H9 (cell line): ENCODE results near the gene LIN7A. TPM values are rescaled to one million over a fixed set of nuclear protein-coding genes. Genes with fewer than 3 reads are reported as not detected.

Experiments
- DNase-seq: peaks from one replicate; pipeline ENCODE4 v3.0.0-alpha.2; 2017
- H2AFZ ChIP-seq: one replicate; pipeline ENCODE4 v1.6.1; 2013; ENCODE audit warnings: mild to moderate bottlenecking, low read length, control low read depth, moderate library complexity
- H2AK5ac ChIP-seq: 2 replicates; pipeline ENCODE4 v1.6.1; 2013; ENCODE audit warnings: low read length, control low read depth, mixed read lengths; ENCODE audit not compliant: insufficient read length
- H2BK120ac ChIP-seq: one replicate; pipeline ENCODE4 v1.6.1; 2013; ENCODE audit warnings: low read depth, mild to moderate bottlenecking, low read length, control low read depth, inconsistent platforms; ENCODE audit not compliant: poor library complexity, severe bottlenecking
- H2BK12ac ChIP-seq: 2 replicates; pipeline ENCODE4 v1.6.1; 2013; ENCODE audit warnings: low read length, control low read depth, mixed read lengths, low read depth; ENCODE audit not compliant: insufficient read length
- H2BK15ac ChIP-seq: 2 replicates; pipeline ENCODE4 v1.6.1; 2013; ENCODE audit warnings: low read depth, low read length, control low read depth
- H2BK20ac ChIP-seq: one replicate; pipeline ENCODE4 v1.6.1; 2013; ENCODE audit warnings: low read depth, mild to moderate bottlenecking, low read length, control low read depth, inconsistent platforms; ENCODE audit not compliant: poor library complexity, severe bottlenecking
- H2BK5ac ChIP-seq: 2 replicates; pipeline ENCODE4 v1.6.1; 2013; ENCODE audit warnings: low read length, control low read depth, mixed read lengths; ENCODE audit not compliant: insufficient read length
- H3K14ac ChIP-seq: 2 replicates; pipeline ENCODE4 v1.6.1; 2013; ENCODE audit warnings: low read length, control low read depth; ENCODE audit not compliant: insufficient read depth
- H3K18ac ChIP-seq: 2 replicates; pipeline ENCODE4 v1.6.1; 2013; ENCODE audit warnings: low read depth, mild to moderate bottlenecking, mixed read lengths, low read length, control low read depth; ENCODE audit not compliant: insufficient read length
- H3K23ac ChIP-seq: 2 replicates; pipeline ENCODE4 v1.6.1; 2013; ENCODE audit warnings: low read length, control low read depth, mixed read lengths, low read depth; ENCODE audit not compliant: insufficient read length
- H3K23me2 ChIP-seq: 2 replicates; pipeline ENCODE4 v1.6.1; 2013; ENCODE audit warnings: low read depth, mild to moderate bottlenecking, mixed read lengths, low read length, control low read depth; ENCODE audit not compliant: insufficient read length, poor library complexity, severe bottlenecking
- H3K27ac ChIP-seq: 2 replicates; pipeline ENCODE4 v1.5.1; 2013; ENCODE audit warnings: low read length, control low read depth, mixed read lengths, low read depth; ENCODE audit not compliant: insufficient read length
- H3K27me3 ChIP-seq: 2 replicates; pipeline ENCODE4 v1.6.1; 2013; ENCODE audit warnings: low read length, control low read depth, inconsistent platforms; ENCODE audit not compliant: insufficient read depth
- H3K4ac ChIP-seq: 2 replicates; pipeline ENCODE4 v1.6.1; 2013; ENCODE audit warnings: low read depth, mild to moderate bottlenecking, control low read depth, inconsistent platforms, low read length, moderate library complexity
- H3K4me1 ChIP-seq: 2 replicates; pipeline ENCODE4 v1.6.1; 2013; ENCODE audit warnings: low read length, control low read depth, inconsistent platforms; ENCODE audit not compliant: insufficient read depth
- H3K4me2 ChIP-seq: 2 replicates; pipeline ENCODE4 v1.6.1; 2013; ENCODE audit warnings: low read length, control low read depth, mixed read lengths; ENCODE audit not compliant: insufficient read length, insufficient read depth
- H3K56ac ChIP-seq: 2 replicates; pipeline ENCODE4 v1.6.1; 2013; ENCODE audit warnings: low read depth, mild to moderate bottlenecking, mixed read lengths, low read length, control low read depth; ENCODE audit not compliant: insufficient read length
- H3K79me1 ChIP-seq: 2 replicates; pipeline ENCODE4 v1.6.1; 2013; ENCODE audit warnings: low read depth, mild to moderate bottlenecking, moderate library complexity, low read length, control low read depth, inconsistent platforms; ENCODE audit not compliant: insufficient read depth, poor library complexity, severe bottlenecking
- H3K79me2 ChIP-seq: 2 replicates; pipeline ENCODE4 v1.6.1; 2013; ENCODE audit warnings: low read length, control low read depth, inconsistent platforms; ENCODE audit not compliant: insufficient read depth
- H3K9ac ChIP-seq: 2 replicates; pipeline ENCODE4 v1.6.1; 2013; ENCODE audit warnings: low read length, control low read depth, mixed read lengths; ENCODE audit not compliant: insufficient read length; ENCODE audit errors: extremely low read depth
- H3K9me3 ChIP-seq: one replicate; pipeline ENCODE4 v1.6.1; 2013; ENCODE audit warnings: low read depth, low read length, inconsistent platforms; ENCODE audit not compliant: control insufficient read depth
- H3T11ph ChIP-seq: one replicate; pipeline ENCODE4 v1.6.1; 2013; ENCODE audit warnings: mild to moderate bottlenecking, low read length, control low read depth, inconsistent platforms
- H4K20me1 ChIP-seq: one replicate; pipeline ENCODE4 v1.6.1; 2013; ENCODE audit not compliant: control insufficient read depth, insufficient read length, insufficient read depth
- H4K5ac ChIP-seq: 2 replicates; pipeline ENCODE4 v1.6.1; 2013; ENCODE audit warnings: low read depth, mild to moderate bottlenecking, mixed read lengths, low read length, control low read depth; ENCODE audit not compliant: insufficient read length
- H4K8ac ChIP-seq: replicated peaks from 2 replicates; pipeline ENCODE4 v1.6.1; 2013; ENCODE audit warnings: low read length, control low read depth, mixed read lengths, low read depth; ENCODE audit not compliant: insufficient read length
- H4K91ac ChIP-seq: 2 replicates; pipeline ENCODE4 v1.6.1; 2013; ENCODE audit warnings: low read depth, mild to moderate bottlenecking, moderate library complexity, mixed read lengths, low read length, control low read depth; ENCODE audit not compliant: insufficient read length
- H3K27ac Mint-ChIP-seq, 3 experiments: 2 replicates in 2 of 3; 3 replicates in 1 of 3; pipeline ENCODE4 v1.8.0; 2020 to 2021; ENCODE audit warnings: mixed read lengths in 3 of 3, mild to moderate bottlenecking in 1 of 3, moderate library complexity in 1 of 3
- H3K27me3 Mint-ChIP-seq: 2 replicates; pipeline ENCODE4 v1.8.0; 2021; ENCODE audit warnings: low read depth, mild to moderate bottlenecking, moderate library complexity, mixed read lengths
- H3K36me3 Mint-ChIP-seq, 3 experiments: 2 replicates in 2 of 3; 3 replicates in 1 of 3; pipeline ENCODE4 v1.8.0; 2020 to 2021; ENCODE audit warnings: low read depth in 3 of 3, mixed read lengths in 3 of 3; ENCODE audit not compliant: insufficient read depth in 1 of 3
- H3K4me1 Mint-ChIP-seq, 2 experiments: 2 replicates each; pipeline ENCODE4 v1.8.0; 2020; ENCODE audit warnings: mixed read lengths in 2 of 2
- H3K4me3 Mint-ChIP-seq, 2 experiments: 2 replicates in 1 of 2; 3 replicates in 1 of 2; pipeline ENCODE4 v1.8.0; 2020 to 2021; ENCODE audit warnings: mild to moderate bottlenecking in 2 of 2, mixed read lengths in 2 of 2, moderate library complexity in 1 of 2
- H3K9me3 Mint-ChIP-seq, 2 experiments: 2 replicates in 1 of 2; 3 replicates in 1 of 2; pipeline ENCODE4 v1.8.0; 2020; ENCODE audit warnings: mild to moderate bottlenecking in 2 of 2, mixed read lengths in 2 of 2, moderate library complexity in 1 of 2
- total RNA-seq: library from RNA; stranded (reverse); gene quantifications from 2 replicates; pipeline ENCODE4 v1.2.1, GENCODE V29; 2021
- TF ChIP-seq, protein P1 (sequence below): fragments of 200-600 bp; sonication (generic); conservative IDR thresholded peaks from 3 replicates; pipeline ENCODE4 v1.8.0; 2021; ENCODE audit warnings: antibody characterized with exemption, mild to moderate bottlenecking

LIN7A gene
- total RNA-seq, 1 experiment from 2014 or later, result 18.3 TPM

- no peak overlapping the region for H3K4me2 ChIP-seq
- H3K27me3 ChIP-seq, result no peaks in the 10 kb centered on the region
- H4K5ac ChIP-seq, result no peak overlapping the region
- no peaks in the 10 kb centered on the region for H3K79me1 ChIP-seq
- H3K4me1 ChIP-seq, result no peaks in the 10 kb centered on the region; the same call in 1 of the 2 replicates
- H3K79me2 ChIP-seq, result no peaks in the 10 kb centered on the region
- no peak overlapping the region for H2BK15ac ChIP-seq
- no peak overlapping the region for H3K27ac Mint-ChIP-seq
- no peaks in the 10 kb centered on the region for H3K27me3 Mint-ChIP-seq
- H3K9ac ChIP-seq, result no peak overlapping the region
- no peak overlapping the region for H3K27ac ChIP-seq
- peaks cover 0 to 11% (median 2%) of the 10 kb centered on the region in 3 experiments; a peak in 3 of 7 replicates for H3K36me3 Mint-ChIP-seq
- no peak overlapping the region for H3K4ac ChIP-seq
- H3T11ph ChIP-seq, result no peak overlapping the region
- no peak overlapping the region for H3K56ac ChIP-seq
- H3K9me3 Mint-ChIP-seq, result no peaks in the 10 kb centered on the region
- H3K9me3 ChIP-seq, result no peaks in the 10 kb centered on the region
- no peak overlapping the region for H2BK5ac ChIP-seq
- no peak overlapping the region for H2BK20ac ChIP-seq
- H2BK120ac ChIP-seq, result no peak overlapping the region
- peaks cover 6 to 10% of the 10 kb centered on the region in 2 experiments for H3K4me1 Mint-ChIP-seq
- no peak for DNase-seq
- no peak overlapping the region for H2BK12ac ChIP-seq
- no peaks in the 10 kb centered on the region for H4K20me1 ChIP-seq
- H2AK5ac ChIP-seq, result no peak overlapping the region
- no peak overlapping the region for H3K23ac ChIP-seq
- no peak overlapping the region for H3K18ac ChIP-seq
- no peaks in the 10 kb centered on the region for H3K23me2 ChIP-seq
- H3K14ac ChIP-seq, result no peak overlapping the region
- no peak overlapping the region for H3K4me3 Mint-ChIP-seq
- TF ChIP-seq, protein P1, sequence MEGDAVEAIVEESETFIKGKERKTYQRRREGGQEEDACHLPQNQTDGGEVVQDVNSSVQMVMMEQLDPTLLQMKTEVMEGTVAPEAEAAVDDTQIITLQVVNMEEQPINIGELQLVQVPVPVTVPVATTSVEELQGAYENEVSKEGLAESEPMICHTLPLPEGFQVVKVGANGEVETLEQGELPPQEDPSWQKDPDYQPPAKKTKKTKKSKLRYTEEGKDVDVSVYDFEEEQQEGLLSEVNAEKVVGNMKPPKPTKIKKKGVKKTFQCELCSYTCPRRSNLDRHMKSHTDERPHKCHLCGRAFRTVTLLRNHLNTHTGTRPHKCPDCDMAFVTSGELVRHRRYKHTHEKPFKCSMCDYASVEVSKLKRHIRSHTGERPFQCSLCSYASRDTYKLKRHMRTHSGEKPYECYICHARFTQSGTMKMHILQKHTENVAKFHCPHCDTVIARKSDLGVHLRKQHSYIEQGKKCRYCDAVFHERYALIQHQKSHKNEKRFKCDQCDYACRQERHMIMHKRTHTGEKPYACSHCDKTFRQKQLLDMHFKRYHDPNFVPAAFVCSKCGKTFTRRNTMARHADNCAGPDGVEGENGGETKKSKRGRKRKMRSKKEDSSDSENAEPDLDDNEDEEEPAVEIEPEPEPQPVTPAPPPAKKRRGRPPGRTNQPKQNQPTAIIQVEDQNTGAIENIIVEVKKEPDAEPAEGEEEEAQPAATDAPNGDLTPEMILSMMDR, result no peak
- H4K91ac ChIP-seq, result no peak overlapping the region
- no peak overlapping the region for H4K8ac ChIP-seq
- no peak overlapping the region for H2AFZ ChIP-seq
Observed at GRCh38 chr12:80815351-80815750, 122.4 kb downstream of the LIN7A start.
